ENCODE measurements around the gene NT5M. TPM values are rescaled to one million over a fixed set of nuclear protein-coding genes. Genes with fewer than 3 reads are reported as not detected.

NT5M gene
- 2.5 and 4.8 TPM in 2 replicates for total RNA-seq

GRCh38 chr17:17303010-17303846 lies at the start of gene NT5M:
Gene NT5M (plus strand): TSS chr17:17303373. CDS start chr17:17303551, 178 bp downstream.

GRCh38 chr17:17280613-17281549 lies 22.3 kb upstream of the NT5M start, which contains the start of gene COPS3:
Gene COPS3 (minus strand): TSS chr17:17281246. CDS start chr17:17281186, 60 bp downstream.

Other genes with a start within 250 kb of the NT5M start
- 2.1 and 2.5 TPM in 2 replicates for gene PLD6, start 97.0 kb upstream of the NT5M start, total RNA-seq
- gene FLCN, start 66.2 kb upstream of the NT5M start, total RNA-seq = 35.9 and 57.6 TPM in 2 replicates
- 42.5 and 55.5 TPM in 2 replicates for gene COPS3, start 22.1 kb upstream of the NT5M start, total RNA-seq
- gene MED9, start 173.6 kb downstream of the NT5M start, total RNA-seq = 6.9 and 10.2 TPM in 2 replicates
- 2.0 and 8.1 TPM in 2 replicates for gene RASD1, start 193.0 kb downstream of the NT5M start, total RNA-seq